GM23248 (cell line): ENCODE data around the gene ATP2A2. TPM values are rescaled to one million over a fixed set of nuclear protein-coding genes. Genes with fewer than 3 reads are reported as not detected.
"Not testable (repeated sequence)": the region's sequence is repeated elsewhere in the genome, so short reads cannot be mapped to it uniquely, and the experiment has no call there.

ENCODE experiments used
- DNase-seq: peaks from one replicate; pipeline ENCODE4 v3.0.0-alpha.2; 2015
- H2AFZ ChIP-seq: fragments of 200-600 bp; sonication (generic); 2 replicates; pipeline ENCODE4 v1.6.1; 2016; ENCODE audit warnings: antibody characterized with exemption
- H3F3A ChIP-seq: fragments of 200-600 bp; sonication (generic); 2 replicates; pipeline ENCODE4 v1.6.1; 2016; ENCODE audit warnings: mild to moderate bottlenecking, antibody characterized with exemption, mixed run types; ENCODE audit not compliant: insufficient read depth
- H3K27ac ChIP-seq: fragments of 200-600 bp; sonication (generic); 2 replicates; pipeline ENCODE4 v1.5.1; 2016; ENCODE audit warnings: mild to moderate bottlenecking
- H3K27me3 ChIP-seq: fragments of 200-600 bp; sonication (generic); replicated peaks from 2 replicates; pipeline ENCODE4 v1.6.1; 2016; ENCODE audit warnings: mild to moderate bottlenecking; ENCODE audit not compliant: insufficient read depth
- H3K36me3 ChIP-seq: fragments of 200-600 bp; sonication (generic); 2 replicates; pipeline ENCODE4 v1.6.1; 2016; ENCODE audit warnings: low read depth, mild to moderate bottlenecking
- H3K4me1 ChIP-seq: fragments of 200-600 bp; sonication (generic); 2 replicates; pipeline ENCODE4 v1.6.1; 2016; ENCODE audit warnings: mild to moderate bottlenecking; ENCODE audit not compliant: insufficient read depth
- H3K4me2 ChIP-seq: fragments of 200-600 bp; sonication (generic); one replicate; pipeline ENCODE4 v1.6.1; 2016; ENCODE audit warnings: mild to moderate bottlenecking; ENCODE audit not compliant: unreplicated experiment
- H3K4me3 ChIP-seq: fragments of 200-600 bp; sonication (generic); 2 replicates; pipeline ENCODE4 v1.5.1; 2016; ENCODE audit warnings: mild to moderate bottlenecking
- H3K79me2 ChIP-seq: fragments of 200-600 bp; sonication (generic); 2 replicates; pipeline ENCODE4 v1.6.1; 2016; ENCODE audit warnings: mild to moderate bottlenecking; ENCODE audit not compliant: insufficient read depth
- H3K9ac ChIP-seq: fragments of 200-600 bp; sonication (generic); 2 replicates; pipeline ENCODE4 v1.6.1; 2016; ENCODE audit warnings: mild to moderate bottlenecking
- H3K9me2 ChIP-seq: fragments of 200-600 bp; sonication (generic); 2 replicates; pipeline ENCODE4 v1.6.1; 2016; ENCODE audit warnings: mixed run types, mild to moderate bottlenecking, moderate library complexity; ENCODE audit not compliant: insufficient read depth
- H3K9me3 ChIP-seq: fragments of 200-600 bp; sonication (generic); one replicate; pipeline ENCODE4 v1.6.1; 2017; ENCODE audit warnings: low read depth
- H4K20me1 ChIP-seq: fragments of 200-600 bp; sonication (generic); 2 replicates; pipeline ENCODE4 v1.6.0; 2016; ENCODE audit not compliant: insufficient read depth
- EZH2 ChIP-seq: fragments of 200-600 bp; sonication (generic); IDR thresholded peaks from 2 replicates; pipeline ENCODE4 v1.6.1; 2018; ENCODE audit warnings: antibody characterized with exemption, mild to moderate bottlenecking; ENCODE audit not compliant: insufficient read depth, poor library complexity, severe bottlenecking
- EZH2phosphoT487 ChIP-seq: fragments of 200-600 bp; sonication (generic); IDR thresholded peaks from 2 replicates; pipeline ENCODE4 v1.6.1; 2018; ENCODE audit warnings: antibody characterized with exemption, moderate library complexity, mild to moderate bottlenecking, low read depth; ENCODE audit not compliant: insufficient read depth
- WGBS, 2 experiments: methylation state at CpG; one replicate each; pipeline ENCODE4 v1.1.6; 2015 to 2017; ENCODE audit warnings: low lambda C conversion rate in 2 of 2, low coverage in 1 of 2; ENCODE audit errors: missing lambda C conversion rate in 2 of 2; 5-methylcytosine and 5-hydroxymethylcytosine counted together
- in situ Hi-C: fragments of 300-500 bp; cut with MboI; formaldehyde crosslinking; loops from 2 replicates; pipeline ENCODE4 v1.15.0; 2020
- polyA plus RNA-seq: library from polyadenylated mRNA; unstranded; fragments of >200 nt; fragmentation: Nextera tagmentation; extraction: Ambion mirVana; gene quantifications from 2 replicates; pipeline ENCODE4 v1.2.1, GENCODE V29; 2016
- total RNA-seq: library from RNA; depleted of rRNA; stranded (reverse); fragments of >200 nt; shearing (Covaris generic); gene quantifications from 2 replicates; pipeline ENCODE4 v1.2.3, GENCODE V29; 2014

Gene ATP2A2
- total and polyA plus RNA-seq, 2 experiments from 2014 or later = 29.5 to 142 TPM

GRCh38 chr12:110254971-110255540 is 26.0 kb upstream of the ATP2A2 start:
- Histone ChIP-seq H4K20me1 (no peaks in the 10 kb centered on the region), H3K27ac (no peak overlapping the region), H3K4me2 (no peak overlapping the region), H3K27me3 (no peaks in the 10 kb centered on the region), H3K4me3 (no peak overlapping the region), H3K9me2 (no peaks in the 10 kb centered on the region), H3K9me3 (no peaks in the 10 kb centered on the region), H3K79me2 (no peaks in the 10 kb centered on the region), H3K4me1 (peaks cover 7% of the 10 kb centered on the region; the same call in 1 of the 2 replicates), H3F3A (no peaks in the 10 kb centered on the region), H3K36me3 (no peaks in the 10 kb centered on the region), H2AFZ (no peak overlapping the region), H3K9ac (no peak overlapping the region)
- in situ Hi-C loops = no loop called here
- 96% methylated on average over 6 of the region's 6 CpGs for WGBS, 2 experiments
- no peak for DNase-seq
- TF ChIP-seq EZH2phosphoT487 (no peak), EZH2 (no peak)

GRCh38 chr12:110255890-110256456 is 25.1 kb upstream of the ATP2A2 start:
- in situ Hi-C loops, DNase-seq, H3K27me3 ChIP-seq, H3K27ac ChIP-seq, H3K4me1 ChIP-seq, H4K20me1 ChIP-seq, H3K9me3 ChIP-seq, H2AFZ ChIP-seq, H3K9me2 ChIP-seq, H3F3A ChIP-seq, H3K4me3 ChIP-seq, H3K9ac ChIP-seq, H3K36me3 ChIP-seq, H3K79me2 ChIP-seq, H3K4me2 ChIP-seq: not testable (repeated sequence)
- 94 to 98% methylated on average over 11 of the region's 11 CpGs for WGBS, 2 experiments

GRCh38 chr12:110256780-110257431 is 24.1 kb upstream of the ATP2A2 start:
- in situ Hi-C loops = no loop called here
- Histone ChIP-seq H3K4me1 (peaks cover 7% of the 10 kb centered on the region; the same call in 1 of the 2 replicates), H3K4me2 (no peak overlapping the region), H3K9ac (no peak overlapping the region), H3K27me3 (no peaks in the 10 kb centered on the region), H3F3A (no peaks in the 10 kb centered on the region), H4K20me1 (no peaks in the 10 kb centered on the region), H3K4me3 (no peak overlapping the region), H3K36me3 (no peaks in the 10 kb centered on the region), H3K9me2 (no peaks in the 10 kb centered on the region), H3K27ac (no peak overlapping the region), H3K9me3 (no peaks in the 10 kb centered on the region), H2AFZ (no peak overlapping the region), H3K79me2 (no peaks in the 10 kb centered on the region)
- WGBS, 2 experiments = 81 to 82% methylated on average over 11 to 12 of the region's 12 CpGs
- no peak for DNase-seq
- TF ChIP-seq EZH2phosphoT487 (no peak), EZH2 (no peak)

- no peaks in the 10 kb centered on the region for H3K9me3 ChIP-seq
- H3K79me2 ChIP-seq = no peaks in the 10 kb centered on the region
- peaks cover 2% of the 10 kb centered on the region; the same call in 1 of the 2 replicates for H3K4me1 ChIP-seq
- H3K27me3 ChIP-seq = no peaks in the 10 kb centered on the region
- no peak for DNase-seq
- no peak overlapping the region for H3K27ac ChIP-seq
- H3K9ac ChIP-seq = no peak overlapping the region
- H4K20me1 ChIP-seq = no peaks in the 10 kb centered on the region
- H3F3A ChIP-seq = no peaks in the 10 kb centered on the region
- H3K4me3 ChIP-seq = no peak overlapping the region
- H3K4me2 ChIP-seq = no peak overlapping the region
- H2AFZ ChIP-seq = no peak overlapping the region
- no peak for TF ChIP-seq EZH2
- TF ChIP-seq EZH2phosphoT487 = no peak
- no peaks in the 10 kb centered on the region for H3K36me3 ChIP-seq
- no peaks in the 10 kb centered on the region for H3K9me2 ChIP-seq
- in situ Hi-C loops = no loop called here
- 90 to 94% methylated on average over 12 of the region's 12 CpGs for WGBS, 2 experiments
Observed at GRCh38 chr12:110258466-110258865, 22.6 kb upstream of the ATP2A2 start.
